Activated CD4-positive, alpha-beta T cell treated with anti-CD3 and anti-CD28 coated beads for 1 hour (primary cell): ENCODE data around the gene ZNF474.
"Not testable (repeated sequence)": the region's sequence is repeated elsewhere in the genome, so short reads cannot be mapped to it uniquely, and the experiment has no call there.

Experiments used
- DNase-seq: peaks from one replicate; pipeline ENCODE4 v3.0.0-alpha.2; 2020

The ZNF474 gene

GRCh38 chr5:122129306-122129705 is at the start of gene ZNF474:
Gene ZNF474 (plus strand): TSS chr5:122129546. CDS start chr5:122151991, 22,445 bp downstream.
- no peak for DNase-seq

GRCh38 chr5:122081541-122081940 is 47.8 kb upstream of the ZNF474 start:
- DNase-seq = no peak

- DNase-seq = no peak
Measured at GRCh38 chr5:122083535-122083934, 45.8 kb upstream of the ZNF474 start.

GRCh38 chr5:122085041-122085440 is 44.3 kb upstream of the ZNF474 start:
- DNase-seq = no peak

GRCh38 chr5:122089096-122090013 is 40.0 kb upstream of the ZNF474 start:
- no peak for DNase-seq

- DNase-seq = no peak
Measured at GRCh38 chr5:122091936-122092600, 37.3 kb upstream of the ZNF474 start.

- DNase-seq = no peak
Measured at GRCh38 chr5:122093415-122094180, 35.7 kb upstream of the ZNF474 start.

GRCh38 chr5:122094251-122094650 is 35.1 kb upstream of the ZNF474 start:
- DNase-seq = not testable (repeated sequence)

- no peak for DNase-seq
Measured at GRCh38 chr5:122095158-122095557, 34.2 kb upstream of the ZNF474 start.

GRCh38 chr5:122097391-122097790 is 32.0 kb upstream of the ZNF474 start:
- no peak for DNase-seq

GRCh38 chr5:122099060-122099790 is 30.1 kb upstream of the ZNF474 start:
- DNase-seq = no peak

- DNase-seq = no peak
Measured at GRCh38 chr5:122101636-122102285, 27.6 kb upstream of the ZNF474 start.

GRCh38 chr5:122102825-122103224 is 26.5 kb upstream of the ZNF474 start:
- DNase-seq = no peak

- DNase-seq = no peak
Measured at GRCh38 chr5:122105909-122106308, 23.4 kb upstream of the ZNF474 start.

GRCh38 chr5:122107016-122107415 is 22.3 kb upstream of the ZNF474 start:
- no peak for DNase-seq

GRCh38 chr5:122110987-122111386 is 18.4 kb upstream of the ZNF474 start:
- no peak for DNase-seq

GRCh38 chr5:122111460-122111859 is 17.9 kb upstream of the ZNF474 start:
- no peak for DNase-seq

GRCh38 chr5:122112063-122112462 is 17.3 kb upstream of the ZNF474 start:
- no peak for DNase-seq

- DNase-seq = no peak
Measured at GRCh38 chr5:122112733-122113558, 16.4 kb upstream of the ZNF474 start.

- no peak for DNase-seq
Measured at GRCh38 chr5:122114501-122114900, 14.8 kb upstream of the ZNF474 start.

GRCh38 chr5:122118356-122118948 is 10.9 kb upstream of the ZNF474 start:
- no peak for DNase-seq
